ENCODE results near the gene MAPK1IP1L. TPM values are rescaled to one million over a fixed set of nuclear protein-coding genes. Genes with fewer than 3 reads are reported as not detected.

The MAPK1IP1L gene
- total RNA-seq, 6 donors from 2014 or later, result 22.0 to 81.8 (median 59.3) TPM

- peak overlapping the region in 2 of 4 donors; percentile 80 to 88 for H3K4me3 ChIP-seq
- TF ChIP-seq CTCF (IDR thresholded peaks at IDR 0.05) (no peak), EP300 (IDR thresholded peaks at IDR 0.05) (no peak), POLR2A (IDR thresholded peaks at IDR 0.05) (no peak), POLR2AphosphoS5 (IDR thresholded peaks at IDR 0.05) (no peak)
- 30 to 45% methylated on average over 7 of the region's 7 CpGs for WGBS, 2 donors
- peaks cover 16 to 33% (median 19%) of the 10 kb centered on the region in 4 donors for H3K4me1 ChIP-seq
- H3K27me3 ChIP-seq, result no peaks in the 10 kb centered on the region
- no peak for DNase-seq
- no peaks in the 10 kb centered on the region for H3K9me3 ChIP-seq
- H3K36me3 ChIP-seq, result no peaks in the 10 kb centered on the region
- no peak overlapping the region for H3K27ac ChIP-seq
- no peak for ATAC-seq (ENCODE audit: low FRiP score in 2 of 2)
Observed at GRCh38 chr14:55025948-55026347, 25.5 kb upstream of the MAPK1IP1L start.

DNA sequence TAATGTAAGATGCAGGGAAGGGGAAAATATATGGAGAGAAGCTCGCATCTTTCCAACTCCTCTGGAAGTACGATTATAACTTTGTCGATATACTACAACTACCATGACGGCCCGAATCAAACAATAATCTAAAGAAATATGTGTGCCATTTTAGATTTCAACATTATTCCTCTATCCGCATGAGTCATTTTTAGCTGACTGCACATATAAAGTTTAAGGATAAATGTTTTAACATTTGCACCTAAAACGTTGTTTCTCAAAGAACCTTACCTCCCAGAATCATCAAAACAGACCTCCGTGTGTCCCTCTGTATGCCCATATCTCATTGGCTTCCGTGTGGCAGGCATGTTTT, 25.0 kb upstream of the MAPK1IP1L start:
- no peak for DNase-seq
- H3K4me1 ChIP-seq, result peaks cover 17 to 38% (median 21%) of the 10 kb centered on the region in 4 donors
- TF ChIP-seq POLR2A (IDR thresholded peaks at IDR 0.05) (no peak), POLR2AphosphoS5 (IDR thresholded peaks at IDR 0.05) (no peak), EP300 (IDR thresholded peaks at IDR 0.05) (no peak), CTCF (IDR thresholded peaks at IDR 0.05) (no peak)
- H3K27ac ChIP-seq, result peak overlapping the region; percentile 86 to 93 (median 90)
- no peak for ATAC-seq (ENCODE audit: low FRiP score in 2 of 2)
- no peaks in the 10 kb centered on the region for H3K36me3 ChIP-seq
- H3K9me3 ChIP-seq, result no peaks in the 10 kb centered on the region
- peak overlapping the region; percentile 27 to 90 (median 84) for H3K4me3 ChIP-seq
- WGBS, 2 donors, result 2 to 3% methylated on average over 9 of the region's 9 CpGs
- no peaks in the 10 kb centered on the region for H3K27me3 ChIP-seq

GRCh38 chr14:55026793-55027561, 24.5 kb upstream of the MAPK1IP1L start, which contains the start of the genes SOCS4 and WDHD1:
Gene SOCS4 (plus strand): TSS chr14:55027236. CDS start chr14:55043042, 15,806 bp downstream.
Gene WDHD1 (minus strand): TSS chr14:55027099. CDS start chr14:55026787, 312 bp downstream.
- no peaks in the 10 kb centered on the region for H3K9me3 ChIP-seq
- H3K27ac ChIP-seq, result peak within 1 kb of the TSS; percentile 86 to 93 (median 90)
- H3K4me3 ChIP-seq, result peak within 1 kb of the TSS; percentile 77 to 90 (median 84)
- DNase-seq (peak; percentile 97 to 100), ATAC-seq (ENCODE audit: low FRiP score in 2 of 2) (peak; percentile 99 to 100)
- WGBS, 2 donors, result 0 to 1% methylated on average over 22 to 55 of the region's 56 CpGs
- peak; percentile 36 to 89 (median 76) for TF ChIP-seq POLR2A (IDR thresholded peaks at IDR 0.05)
- peak in 4 of 6 experiments; percentile 40 to 50 (median 40) for TF ChIP-seq CTCF (IDR thresholded peaks at IDR 0.05)
- peak; percentile 89 to 95 for TF ChIP-seq POLR2AphosphoS5 (IDR thresholded peaks at IDR 0.05)
- no peak for TF ChIP-seq EP300 (IDR thresholded peaks at IDR 0.05)
- H3K4me1 ChIP-seq, result peaks cover 17 to 41% (median 21%) of the 10 kb centered on the region in 4 donors
- no peaks in the 10 kb centered on the region for H3K27me3 ChIP-seq
- no peaks in the 10 kb centered on the region for H3K36me3 ChIP-seq

DNA sequence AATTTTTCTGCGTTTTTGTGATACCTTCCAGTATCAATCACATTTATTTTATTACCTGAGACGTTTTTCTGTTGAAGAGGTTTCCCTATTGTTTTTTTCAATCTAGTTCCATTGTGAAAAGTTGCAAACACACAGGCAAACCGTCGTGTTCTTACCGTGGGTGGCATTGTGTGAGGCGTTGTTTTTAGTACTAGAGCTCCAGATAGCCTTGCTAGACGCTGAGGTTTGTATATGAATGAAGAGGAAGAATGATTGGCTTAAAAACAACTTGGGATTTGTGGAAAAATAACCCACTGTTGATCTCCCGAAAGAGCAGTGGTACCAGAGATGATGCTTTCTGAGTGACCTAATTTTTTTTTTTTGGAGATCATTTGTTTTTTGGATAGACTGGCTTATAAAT, 23.4 kb upstream of the MAPK1IP1L start:
- ATAC-seq (ENCODE audit: low FRiP score in 2 of 2) (no peak), DNase-seq (no peak)
- 6 to 8% methylated on average over 8 of the region's 8 CpGs for WGBS, 2 donors
- TF ChIP-seq POLR2A (IDR thresholded peaks at IDR 0.05), result no peak
- no peak for TF ChIP-seq EP300 (IDR thresholded peaks at IDR 0.05)
- TF ChIP-seq POLR2AphosphoS5 (IDR thresholded peaks at IDR 0.05), result no peak
- no peak for TF ChIP-seq CTCF (IDR thresholded peaks at IDR 0.05)
- peak overlapping the region in 3 of 4 donors; percentile 80 to 90 (median 88) for H3K4me3 ChIP-seq
- peaks cover 0 to 4% (median 0%) of the 10 kb centered on the region in 4 donors for H3K36me3 ChIP-seq
- peaks cover 17 to 41% (median 21%) of the 10 kb centered on the region in 4 donors for H3K4me1 ChIP-seq
- peak overlapping the region in 2 of 4 donors; percentile 89 to 90 for H3K27ac ChIP-seq
- no peaks in the 10 kb centered on the region for H3K9me3 ChIP-seq
- no peaks in the 10 kb centered on the region for H3K27me3 ChIP-seq
